Measurements from ENCODE around the gene ERCC1.

The ERCC1 gene

GRCh38 chr19:45358213-45358792, 65.4 kb downstream of the ERCC1 start:
- ChIA-PET POLR2A (ENCODE audit: low non-redundant PET) (no interaction called here), CTCF (no interaction called here)
- peak overlapping the region; percentile 26 for H3K27ac ChIP-seq
- TF ChIP-seq CTCF (conservative IDR thresholded peaks at IDR 0.05; ENCODE audit: low read depth) = no peak
- DNase-seq (ENCODE audit: low spot score) = no peak

DNA sequence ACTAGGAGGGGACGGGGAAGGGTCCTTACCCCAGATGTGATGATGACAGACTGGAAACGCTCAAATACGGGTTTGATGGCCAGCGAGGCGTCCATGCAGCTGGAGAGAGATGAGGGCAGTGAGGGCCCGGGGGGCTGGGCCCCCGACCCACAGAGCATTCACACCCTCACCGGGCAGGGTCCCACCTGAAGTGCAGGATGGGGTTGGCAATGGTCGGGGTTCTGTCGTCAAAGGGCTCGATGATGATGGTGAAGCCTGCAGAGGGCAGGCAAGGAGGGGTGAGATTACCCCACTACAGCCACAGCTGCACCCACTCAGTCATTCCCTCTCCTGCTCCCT, 66.3 kb downstream of the ERCC1 start:
- CTCF ChIA-PET = no interaction called here
- TF ChIP-seq CTCF (conservative IDR thresholded peaks at IDR 0.05; ENCODE audit: low read depth) = no peak
- POLR2A ChIA-PET (ENCODE audit: low non-redundant PET) = no interaction called here
- DNase-seq (ENCODE audit: low spot score) = no peak
- H3K27ac ChIP-seq = peak overlapping the region; percentile 26; the same call in 1 of the 2 replicates
